ENCODE data around the gene PKLR.

The PKLR gene

DNA sequence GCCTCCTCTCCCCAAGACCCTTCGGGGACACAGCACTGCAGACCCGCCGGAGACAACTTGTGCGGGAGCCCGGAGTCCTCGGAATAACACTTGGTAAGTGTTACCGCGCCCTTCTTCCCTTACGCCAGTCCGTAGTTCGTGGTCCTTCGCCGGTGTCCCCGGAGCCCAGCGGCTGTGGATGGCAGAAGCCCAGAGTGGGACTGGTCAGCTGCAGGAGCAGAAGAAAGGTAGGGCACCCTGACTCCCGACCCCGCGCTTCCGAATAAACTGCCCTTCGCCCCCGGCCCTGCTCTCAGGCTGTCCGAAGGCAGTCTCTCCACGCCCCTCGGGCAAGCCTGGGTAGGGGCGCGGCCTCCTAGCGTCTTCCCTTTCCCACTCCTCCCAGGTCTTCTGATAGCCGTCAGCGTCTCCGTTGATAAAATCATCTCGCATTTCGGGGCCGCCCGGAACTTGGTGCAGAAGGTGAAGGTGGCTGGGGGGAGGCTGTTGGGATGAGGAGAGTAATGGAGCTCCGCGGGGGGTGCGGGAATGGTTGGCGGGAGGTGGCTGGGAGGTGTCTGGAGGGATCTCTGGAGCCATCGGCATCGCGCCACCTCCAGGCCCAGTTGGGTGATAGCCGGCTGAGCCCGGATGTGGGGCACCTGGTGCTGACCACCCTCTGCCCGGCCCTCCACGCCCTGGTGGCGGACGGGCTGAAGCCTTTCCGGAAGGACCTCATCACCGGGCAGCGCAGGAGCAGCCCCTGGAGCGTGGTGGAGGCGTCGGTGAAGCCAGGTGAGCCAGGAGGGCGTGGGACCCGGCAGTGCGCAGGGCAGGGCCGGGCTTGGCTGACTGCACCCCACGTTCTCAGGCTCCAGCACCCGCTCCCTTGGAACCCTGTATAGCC is 23.7 kb upstream of the PKLR start:
- Histone ChIP-seq H3K27me3 (ENCODE audit: control insufficient read depth, insufficient read depth, low read length) (peaks cover 9% of the 10 kb centered on the region; the same call in 1 of the 2 replicates), H3K36me3 (ENCODE audit: control insufficient read depth, insufficient read depth, low read length) (peaks cover 37% of the 10 kb centered on the region), H3K27ac (ENCODE audit: low read depth, low read length) (peak overlapping the region; percentile 32; the same call in 1 of the 2 replicates), H3K4me3 (ENCODE audit: low read depth, low read length) (peak overlapping the region; percentile 87), H3K9me3 (ENCODE audit: control insufficient read depth, insufficient read depth, low read depth, low read length) (no peaks in the 10 kb centered on the region), H3K4me1 (ENCODE audit: control insufficient read depth, insufficient read depth, low read length) (peaks cover 25% of the 10 kb centered on the region), H3K9ac (ENCODE audit: low read length) (peak overlapping the region; percentile 73)

DNA sequence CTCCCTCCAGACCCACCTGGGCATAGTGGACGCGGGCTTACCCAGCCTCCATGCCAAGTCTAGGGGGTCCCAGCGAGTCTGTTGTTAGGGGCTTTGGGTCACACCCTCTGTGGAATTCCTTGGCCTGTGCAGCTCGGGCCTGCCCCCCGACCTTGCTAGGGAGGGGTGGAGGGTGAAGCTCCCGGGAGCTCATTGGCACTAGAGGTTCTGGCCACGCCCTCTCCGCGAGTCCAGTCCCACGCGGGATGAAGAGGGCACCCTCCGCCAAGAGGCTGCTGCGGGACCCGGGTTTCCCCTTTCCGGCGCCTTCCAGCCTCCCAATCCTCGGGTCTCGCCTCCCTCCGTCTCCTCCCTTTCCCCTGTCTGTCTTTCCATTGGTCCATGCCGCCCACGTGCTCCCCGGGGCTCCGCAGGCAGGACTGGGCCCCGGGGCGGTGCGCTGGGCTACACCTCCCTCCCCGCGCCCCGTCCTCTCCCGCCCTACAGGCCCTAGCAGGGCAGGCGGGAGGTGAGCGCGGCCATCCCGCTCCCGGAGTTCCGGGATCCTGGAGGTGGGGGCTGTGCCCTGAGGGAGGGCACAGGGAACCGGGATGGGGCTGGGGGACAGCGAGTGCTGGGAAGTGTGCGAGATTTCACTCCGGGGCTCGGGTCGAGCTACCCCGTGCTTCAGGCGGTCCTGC is 22.9 kb upstream of the PKLR start:
- Histone ChIP-seq H3K9ac (ENCODE audit: low read length) (peak overlapping the region; percentile 73), H3K4me1 (ENCODE audit: control insufficient read depth, insufficient read depth, low read length) (peaks cover 28% of the 10 kb centered on the region), H3K27ac (ENCODE audit: low read depth, low read length) (peak overlapping the region; percentile 32; the same call in 1 of the 2 replicates), H3K4me3 (ENCODE audit: low read depth, low read length) (peak overlapping the region; percentile 87), H3K36me3 (ENCODE audit: control insufficient read depth, insufficient read depth, low read length) (peaks cover 41% of the 10 kb centered on the region), H3K27me3 (ENCODE audit: control insufficient read depth, insufficient read depth, low read length) (peaks cover 9% of the 10 kb centered on the region; the same call in 1 of the 2 replicates), H3K9me3 (ENCODE audit: control insufficient read depth, insufficient read depth, low read depth, low read length) (no peaks in the 10 kb centered on the region)

DNA sequence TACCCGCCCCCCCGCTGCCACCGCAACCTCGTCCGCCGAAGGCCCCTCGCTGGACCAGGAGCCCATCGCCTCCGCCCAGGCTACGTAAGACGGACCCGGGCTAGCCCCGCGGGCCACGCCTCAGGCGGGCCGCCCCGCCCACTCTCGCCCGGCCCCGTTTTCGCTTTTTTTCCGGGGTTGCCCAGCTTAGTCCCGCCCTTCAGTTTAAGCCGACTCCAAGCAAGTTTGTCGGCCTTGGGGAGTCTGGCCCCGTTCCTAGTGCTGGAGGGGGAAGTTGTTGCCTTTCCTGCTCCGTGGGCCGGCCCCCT is 22.4 kb upstream of the PKLR start:
- peak overlapping the region; percentile 87 for H3K4me3 ChIP-seq (ENCODE audit: low read depth, low read length)
- H3K9ac ChIP-seq (ENCODE audit: low read length): peak overlapping the region; percentile 73
- peaks cover 43% of the 10 kb centered on the region for H3K36me3 ChIP-seq (ENCODE audit: control insufficient read depth, insufficient read depth, low read length)
- peaks cover 28% of the 10 kb centered on the region for H3K4me1 ChIP-seq (ENCODE audit: control insufficient read depth, insufficient read depth, low read length)
- peak overlapping the region; percentile 3; the same call in 1 of the 2 replicates for H3K27ac ChIP-seq (ENCODE audit: low read depth, low read length)
- peaks cover 9% of the 10 kb centered on the region; the same call in 1 of the 2 replicates for H3K27me3 ChIP-seq (ENCODE audit: control insufficient read depth, insufficient read depth, low read length)
- no peaks in the 10 kb centered on the region for H3K9me3 ChIP-seq (ENCODE audit: control insufficient read depth, insufficient read depth, low read depth, low read length)

DNA sequence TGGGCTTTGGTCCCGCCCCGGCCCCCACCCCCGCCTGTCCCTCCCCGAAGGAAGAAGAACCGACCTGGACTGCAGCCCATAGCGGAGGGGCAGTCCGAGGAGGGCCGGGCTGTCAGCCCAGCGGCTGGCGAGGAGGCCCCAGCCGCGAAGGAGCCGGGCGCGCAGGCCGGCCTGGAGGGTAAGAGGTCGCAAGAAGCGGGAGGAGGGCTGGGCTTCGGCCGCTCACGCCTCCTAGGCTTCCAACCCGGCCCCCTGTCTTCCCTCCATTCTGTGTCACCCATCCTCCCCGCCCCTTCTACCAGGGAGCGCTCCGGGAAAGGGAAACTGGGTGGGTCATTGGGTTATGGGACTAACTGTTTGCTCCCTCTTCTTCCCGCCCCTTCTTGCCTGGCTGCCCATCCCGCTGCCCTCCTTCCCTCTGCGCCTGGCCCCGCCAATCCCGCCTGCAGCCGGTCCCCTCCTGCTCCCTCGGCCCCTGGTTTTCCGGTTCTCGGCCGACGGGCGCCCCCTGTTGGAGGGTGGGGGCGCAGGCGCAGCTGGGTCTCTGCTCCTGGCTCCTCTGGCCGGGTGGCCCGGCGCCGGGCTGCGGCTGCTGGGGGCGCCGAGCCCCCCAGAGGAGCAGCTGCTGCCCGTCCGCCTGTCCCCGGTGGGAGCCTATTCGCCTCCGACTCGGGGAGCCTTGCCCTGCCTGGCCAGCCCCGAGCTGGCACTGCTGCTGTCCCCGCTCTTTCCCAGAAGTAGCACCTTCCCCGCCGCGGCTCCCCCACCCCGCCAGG is 21.9 kb upstream of the PKLR start:
- no peak overlapping the region for H3K9ac ChIP-seq (ENCODE audit: low read length)
- H3K27ac ChIP-seq (ENCODE audit: low read depth, low read length): no peak overlapping the region
- no peaks in the 10 kb centered on the region for H3K9me3 ChIP-seq (ENCODE audit: control insufficient read depth, insufficient read depth, low read depth, low read length)
- H3K27me3 ChIP-seq (ENCODE audit: control insufficient read depth, insufficient read depth, low read length): peaks cover 9% of the 10 kb centered on the region; the same call in 1 of the 2 replicates
- peaks cover 28% of the 10 kb centered on the region for H3K4me1 ChIP-seq (ENCODE audit: control insufficient read depth, insufficient read depth, low read length)
- H3K4me3 ChIP-seq (ENCODE audit: low read depth, low read length): peak overlapping the region; percentile 87
- H3K36me3 ChIP-seq (ENCODE audit: control insufficient read depth, insufficient read depth, low read length): peaks cover 46% of the 10 kb centered on the region

DNA sequence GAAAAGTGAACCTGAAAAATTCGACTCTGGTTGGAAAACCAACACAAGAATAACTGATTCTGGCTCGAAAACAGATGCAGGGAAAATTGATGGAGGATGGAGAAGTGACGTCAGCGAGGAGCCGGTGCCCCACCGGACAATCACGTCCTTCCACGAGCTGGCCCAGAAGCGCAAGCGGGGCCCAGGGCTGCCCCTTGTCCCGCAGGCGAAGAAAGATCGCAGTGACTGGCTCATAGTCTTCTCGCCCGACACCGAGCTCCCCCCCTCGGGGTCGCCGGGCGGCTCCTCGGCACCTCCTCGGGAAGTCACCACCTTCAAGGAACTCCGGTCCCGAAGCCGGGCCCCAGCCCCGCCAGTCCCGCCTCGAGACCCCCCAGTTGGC is 21.3 kb upstream of the PKLR start:
- H3K9me3 ChIP-seq (ENCODE audit: control insufficient read depth, insufficient read depth, low read depth, low read length): no peaks in the 10 kb centered on the region
- H3K4me3 ChIP-seq (ENCODE audit: low read depth, low read length): peak overlapping the region; percentile 87
- peaks cover 46% of the 10 kb centered on the region for H3K36me3 ChIP-seq (ENCODE audit: control insufficient read depth, insufficient read depth, low read length)
- no peak overlapping the region for H3K27ac ChIP-seq (ENCODE audit: low read depth, low read length)
- peaks cover 9% of the 10 kb centered on the region; the same call in 1 of the 2 replicates for H3K27me3 ChIP-seq (ENCODE audit: control insufficient read depth, insufficient read depth, low read length)
- peaks cover 28% of the 10 kb centered on the region for H3K4me1 ChIP-seq (ENCODE audit: control insufficient read depth, insufficient read depth, low read length)
- no peak overlapping the region for H3K9ac ChIP-seq (ENCODE audit: low read length)

DNA sequence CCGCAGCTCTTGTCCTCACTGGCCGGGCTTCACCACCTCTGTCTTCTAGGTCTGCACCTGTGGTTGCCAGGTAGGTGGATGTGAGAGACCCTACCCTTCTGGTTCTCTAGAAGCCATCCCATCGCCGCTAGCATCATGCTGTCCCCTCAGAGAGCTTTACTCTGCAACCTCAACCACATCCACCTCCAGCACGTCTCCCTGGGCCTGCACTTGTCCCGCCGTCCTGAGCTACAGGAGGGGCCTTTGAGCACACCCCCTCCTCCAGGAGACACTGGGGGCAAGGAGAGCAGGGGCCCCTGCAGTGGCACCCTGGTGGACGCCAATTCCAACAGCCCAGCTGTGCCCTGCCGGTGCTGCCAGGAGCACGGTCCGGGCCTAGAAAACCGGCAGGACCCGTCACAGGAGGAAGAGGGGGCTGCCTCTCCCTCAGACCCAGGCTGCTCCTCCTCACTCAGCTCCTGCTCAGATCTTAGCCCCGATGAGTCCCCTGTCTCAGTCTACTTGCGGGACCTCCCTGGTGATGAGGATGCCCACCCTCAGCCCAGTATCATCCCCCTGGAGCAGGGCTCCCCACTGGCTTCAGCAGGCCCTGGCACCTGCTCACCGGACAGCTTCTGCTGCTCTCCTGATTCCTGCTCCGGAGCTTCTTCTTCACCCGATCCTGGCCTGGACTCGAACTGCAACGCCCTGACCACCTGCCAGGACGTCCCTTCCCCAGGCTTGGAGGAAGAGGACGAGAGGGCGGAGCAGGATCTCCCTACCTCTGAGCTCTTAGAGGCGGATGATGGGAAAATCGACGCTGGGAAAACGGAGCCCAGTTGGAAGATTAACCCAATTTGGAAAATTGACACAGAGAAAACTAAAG is 20.6 kb upstream of the PKLR start:
- no peak overlapping the region for H3K27ac ChIP-seq (ENCODE audit: low read depth, low read length)
- H3K4me1 ChIP-seq (ENCODE audit: control insufficient read depth, insufficient read depth, low read length): peaks cover 28% of the 10 kb centered on the region
- H3K36me3 ChIP-seq (ENCODE audit: control insufficient read depth, insufficient read depth, low read length): peaks cover 45% of the 10 kb centered on the region
- peaks cover 9% of the 10 kb centered on the region; the same call in 1 of the 2 replicates for H3K27me3 ChIP-seq (ENCODE audit: control insufficient read depth, insufficient read depth, low read length)
- H3K4me3 ChIP-seq (ENCODE audit: low read depth, low read length): peak overlapping the region; percentile 87
- no peak overlapping the region for H3K9ac ChIP-seq (ENCODE audit: low read length)
- no peaks in the 10 kb centered on the region for H3K9me3 ChIP-seq (ENCODE audit: control insufficient read depth, insufficient read depth, low read depth, low read length)

DNA sequence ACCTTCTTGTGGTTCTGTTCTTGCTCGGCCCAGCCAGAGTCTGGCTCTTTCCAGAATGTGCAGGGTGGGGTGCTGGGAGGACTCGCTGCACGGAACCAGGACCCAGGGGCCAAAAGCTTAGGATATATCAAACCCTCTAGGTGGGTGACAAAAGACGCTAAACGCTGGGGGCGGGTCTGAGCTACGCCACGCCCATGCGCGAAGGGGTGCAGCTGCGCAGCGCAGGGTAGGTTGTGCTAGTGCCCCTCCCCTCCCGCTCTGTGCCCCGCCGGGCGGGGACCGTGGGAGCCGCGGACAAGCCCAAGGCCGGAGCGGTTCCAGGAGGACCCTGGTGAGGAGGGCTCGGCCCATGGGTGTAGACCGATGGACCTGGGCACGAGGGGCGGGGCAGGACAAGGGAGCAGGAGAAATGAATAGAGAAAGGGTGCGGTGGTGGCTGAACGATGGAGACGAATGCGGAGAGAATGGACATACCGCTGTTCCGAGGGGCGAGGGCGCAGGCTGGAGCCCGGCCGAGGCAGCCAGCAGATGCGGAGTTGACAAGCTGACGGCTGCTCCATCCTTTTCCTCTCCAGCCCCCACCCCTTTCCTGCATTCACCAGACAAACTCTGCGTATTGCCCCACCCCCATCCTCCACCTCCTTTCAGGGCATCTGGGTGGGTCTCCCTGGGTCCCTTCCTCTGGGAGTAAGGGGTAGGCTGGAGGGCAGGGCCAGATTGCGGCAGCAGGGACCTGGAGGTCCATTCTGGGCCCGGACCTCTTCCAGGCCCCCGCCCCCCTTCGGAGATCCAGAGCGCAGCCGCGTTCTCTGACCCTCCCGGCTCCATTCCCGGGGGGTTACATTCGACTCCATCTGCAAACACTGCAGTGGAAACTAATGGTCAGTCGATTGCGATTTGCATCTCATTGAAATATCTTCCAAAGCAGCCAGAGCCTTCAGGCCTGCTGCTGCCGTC is 19.7 kb upstream of the PKLR start, which contains the start of gene RUSC1:
Gene RUSC1 (plus strand): TSS at position 234 of the 957 bp plus-strand sequence. CDS start 880 bp downstream, outside the sequence.
- Histone ChIP-seq H3K4me3 (ENCODE audit: low read depth, low read length) (peak within 1 kb of the TSS; percentile 87), H3K9ac (ENCODE audit: low read length) (peak within 1 kb of the TSS; percentile 18), H3K27me3 (ENCODE audit: control insufficient read depth, insufficient read depth, low read length) (peaks cover 9% of the 10 kb centered on the region; the same call in 1 of the 2 replicates), H3K27ac (ENCODE audit: low read depth, low read length) (no peak within 1 kb of the TSS), H3K9me3 (ENCODE audit: control insufficient read depth, insufficient read depth, low read depth, low read length) (no peaks in the 10 kb centered on the region), H3K4me1 (ENCODE audit: control insufficient read depth, insufficient read depth, low read length) (peaks cover 28% of the 10 kb centered on the region), H3K36me3 (ENCODE audit: control insufficient read depth, insufficient read depth, low read length) (peaks cover 43% of the 10 kb centered on the region)

DNA sequence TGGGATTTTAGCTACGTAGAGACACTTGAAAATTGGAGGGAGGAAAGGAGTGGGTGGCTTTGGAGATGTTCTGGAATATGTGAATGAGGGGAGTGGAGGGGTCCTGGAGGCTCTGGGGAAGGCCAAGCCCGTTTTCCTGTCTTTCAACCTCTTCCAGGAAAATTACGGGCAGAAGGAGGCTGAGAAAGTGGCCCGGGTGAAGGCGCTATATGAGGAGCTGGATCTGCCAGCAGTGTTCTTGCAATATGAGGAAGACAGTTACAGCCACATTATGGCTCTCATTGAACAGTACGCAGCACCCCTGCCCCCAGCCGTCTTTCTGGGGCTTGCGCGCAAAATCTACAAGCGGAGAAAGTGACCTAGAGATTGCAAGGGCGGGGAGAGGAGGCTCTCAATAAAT is 19.0 kb upstream of the PKLR start:
- no peak overlapping the region for H3K27ac ChIP-seq (ENCODE audit: low read depth, low read length)
- peaks cover 39% of the 10 kb centered on the region for H3K36me3 ChIP-seq (ENCODE audit: control insufficient read depth, insufficient read depth, low read length)
- H3K27me3 ChIP-seq (ENCODE audit: control insufficient read depth, insufficient read depth, low read length): peaks cover 9% of the 10 kb centered on the region; the same call in 1 of the 2 replicates
- no peaks in the 10 kb centered on the region for H3K9me3 ChIP-seq (ENCODE audit: control insufficient read depth, insufficient read depth, low read depth, low read length)
- peaks cover 22% of the 10 kb centered on the region for H3K4me1 ChIP-seq (ENCODE audit: control insufficient read depth, insufficient read depth, low read length)
- H3K4me3 ChIP-seq (ENCODE audit: low read depth, low read length): peak overlapping the region; percentile 87
- no peak overlapping the region for H3K9ac ChIP-seq (ENCODE audit: low read length)

DNA sequence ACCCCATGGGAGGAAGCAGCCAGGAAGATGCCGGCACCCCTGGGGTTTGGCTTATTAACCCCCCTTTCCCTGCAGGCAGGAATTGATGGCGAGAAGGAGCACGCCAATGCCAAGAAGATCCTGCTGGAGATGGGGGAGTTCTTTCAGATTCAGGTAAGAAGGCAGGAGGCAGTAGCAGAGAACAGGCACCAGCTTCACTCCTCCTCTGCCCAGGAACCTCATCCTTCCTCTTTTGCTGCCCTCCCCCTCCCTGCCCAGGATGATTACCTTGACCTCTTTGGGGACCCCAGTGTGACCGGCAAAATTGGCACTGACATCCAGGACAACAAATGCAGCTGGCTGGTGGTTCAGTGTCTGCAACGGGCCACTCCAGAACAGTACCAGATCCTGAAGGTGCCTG is 18.3 kb upstream of the PKLR start:
- H3K9ac ChIP-seq (ENCODE audit: low read length): no peak overlapping the region
- H3K27me3 ChIP-seq (ENCODE audit: control insufficient read depth, insufficient read depth, low read length): peaks cover 9% of the 10 kb centered on the region; the same call in 1 of the 2 replicates
- H3K4me3 ChIP-seq (ENCODE audit: low read depth, low read length): no peak overlapping the region
- H3K4me1 ChIP-seq (ENCODE audit: control insufficient read depth, insufficient read depth, low read length): peaks cover 21% of the 10 kb centered on the region
- H3K27ac ChIP-seq (ENCODE audit: low read depth, low read length): no peak overlapping the region
- H3K36me3 ChIP-seq (ENCODE audit: control insufficient read depth, insufficient read depth, low read length): peaks cover 45% of the 10 kb centered on the region
- H3K9me3 ChIP-seq (ENCODE audit: control insufficient read depth, insufficient read depth, low read depth, low read length): no peaks in the 10 kb centered on the region

Measured in HUES6 (cell line).